HG02610 (cell line): Measurements from ENCODE around the gene TBC1D9B.

Source experiments
- ATAC-seq: cut with Tn5 transposase; IDR thresholded peaks from one replicate; pipeline ENCODE4 v1.9.1; 2021; ENCODE audit warnings: mild to moderate bottlenecking, moderate library complexity; ENCODE audit not compliant: unreplicated experiment

TBC1D9B gene

GRCh38 chr5:179907556-179908324 lies at the start of gene TBC1D9B:
TSS of gene TBC1D9B (minus strand) at chr5:179907897. CDS start at chr5:179907821, 76 bp downstream.
- ATAC-seq: peak; percentile 88

- no peak for ATAC-seq
Observed at GRCh38 chr5:179955630-179956029, 47.9 kb upstream of the TBC1D9B start.

GRCh38 chr5:179955062-179955461 lies 47.4 kb upstream of the TBC1D9B start:
- ATAC-seq: no peak

GRCh38 chr5:179954434-179954833 lies 46.7 kb upstream of the TBC1D9B start:
- no peak for ATAC-seq

GRCh38 chr5:179953987-179954386 lies 46.3 kb upstream of the TBC1D9B start:
- no peak for ATAC-seq

- no peak for ATAC-seq
Observed at GRCh38 chr5:179936976-179937681, 29.4 kb upstream of the TBC1D9B start.

- ATAC-seq: no peak
Observed at GRCh38 chr5:179930788-179931473, 23.2 kb upstream of the TBC1D9B start.

- no peak for ATAC-seq
Observed at GRCh38 chr5:179927824-179928223, 20.1 kb upstream of the TBC1D9B start.

- ATAC-seq: no peak
Observed at GRCh38 chr5:179926657-179927056, 19.0 kb upstream of the TBC1D9B start.

GRCh38 chr5:179923436-179923835 lies 15.7 kb upstream of the TBC1D9B start:
- no peak for ATAC-seq

GRCh38 chr5:179920175-179920574 lies 12.5 kb upstream of the TBC1D9B start:
- no peak for ATAC-seq

- no peak for ATAC-seq
Observed at GRCh38 chr5:179919487-179920060, 11.9 kb upstream of the TBC1D9B start.

- ATAC-seq: no peak
Observed at GRCh38 chr5:179918742-179919486, 11.2 kb upstream of the TBC1D9B start.

- ATAC-seq: no peak
Observed at GRCh38 chr5:179916523-179916922, 8.8 kb upstream of the TBC1D9B start.

- ATAC-seq: no peak
Observed at GRCh38 chr5:179915406-179915935, 7.8 kb upstream of the TBC1D9B start.

- ATAC-seq: no peak
Observed at GRCh38 chr5:179914032-179914755, 6.5 kb upstream of the TBC1D9B start.

- ATAC-seq: no peak
Observed at GRCh38 chr5:179913461-179913860, 5.8 kb upstream of the TBC1D9B start.

GRCh38 chr5:179912951-179913350 lies 5.3 kb upstream of the TBC1D9B start:
- ATAC-seq: no peak

- ATAC-seq: no peak
Observed at GRCh38 chr5:179912386-179912785, 4.7 kb upstream of the TBC1D9B start.

- no peak for ATAC-seq
Observed at GRCh38 chr5:179909224-179909623, 1.5 kb upstream of the TBC1D9B start.
